SK-N-SH treated with all-trans-retinoic acid at 6 μM for 48 hours (cell line): Measurements from ENCODE around the gene RBM22.
"Not testable (repeated sequence)": the region's sequence is repeated elsewhere in the genome, so short reads cannot be mapped to it uniquely, and the experiment has no call there.

Source experiments
- ATAC-seq: fragments of 200-7000 bp; cut with Tn5 transposase; 3 replicates; pipeline ENCODE4 v1.9.1; 2020; ENCODE audit warnings: mild to moderate bottlenecking, moderate library complexity
- ARNTL ChIP-seq: fragments of 450-650 bp; formaldehyde crosslinking; IDR thresholded peaks from 2 replicates; pipeline ENCODE4 v1.5.0; 2020; ENCODE audit warnings: low read depth, mild to moderate bottlenecking, moderate library complexity, borderline replicate concordance
- BACH2 ChIP-seq: fragments of 250-450 bp; sonication (Bioruptor Pico); IDR thresholded peaks from 2 replicates; pipeline ENCODE4 v1.9.0; 2021; ENCODE audit warnings: mild to moderate bottlenecking, borderline replicate concordance
- CSDC2 ChIP-seq: fragments of 250-450 bp; sonication (Bioruptor Pico); IDR thresholded peaks from 2 replicates; pipeline ENCODE4 v1.5.0; 2020; ENCODE audit warnings: mild to moderate bottlenecking, moderate library complexity
- ESRRG ChIP-seq: fragments of 250-450 bp; sonication (Bioruptor Pico); IDR thresholded peaks from 2 replicates; pipeline ENCODE4 v1.6.1; 2021; ENCODE audit warnings: mild to moderate bottlenecking
- GLIS3 ChIP-seq: fragments of 250-450 bp; sonication (Bioruptor Pico); IDR thresholded peaks from 2 replicates; pipeline ENCODE4 v1.5.0; 2020; ENCODE audit warnings: mild to moderate bottlenecking, moderate library complexity
- ISL1 ChIP-seq: fragments of 250-450 bp; sonication (Bioruptor Pico); IDR thresholded peaks from 2 replicates; pipeline ENCODE4 v2.1.2; 2022; ENCODE audit warnings: mild to moderate bottlenecking, moderate library complexity
- OSR1 ChIP-seq: fragments of 250-450 bp; sonication (Bioruptor Pico); IDR thresholded peaks from 2 replicates; pipeline ENCODE4 v1.8.0; 2022; ENCODE audit warnings: moderate library complexity, mild to moderate bottlenecking, inconsistent platforms
- PPARA ChIP-seq: fragments of 250-450 bp; sonication (Bioruptor Pico); IDR thresholded peaks from 2 replicates; pipeline ENCODE4 v1.5.0; 2020; ENCODE audit warnings: mild to moderate bottlenecking, borderline replicate concordance
- RARB ChIP-seq: fragments of 250-450 bp; sonication (Bioruptor Pico); IDR thresholded peaks from 2 replicates; pipeline ENCODE4 v1.8.0; 2021; ENCODE audit warnings: mild to moderate bottlenecking, moderate library complexity
- SNAI2 ChIP-seq: fragments of 250-450 bp; sonication (Bioruptor Pico); IDR thresholded peaks from 2 replicates; pipeline ENCODE4 v1.5.0; 2020; ENCODE audit warnings: mild to moderate bottlenecking, moderate library complexity
- TCF4 ChIP-seq: fragments of 250-450 bp; sonication (Bioruptor Pico); IDR thresholded peaks from 2 replicates; pipeline ENCODE4 v1.8.0; 2021; ENCODE audit warnings: mild to moderate bottlenecking, moderate library complexity, borderline replicate concordance
- TOX ChIP-seq: fragments of 250-450 bp; sonication (Bioruptor Pico); IDR thresholded peaks from 2 replicates; pipeline ENCODE4 v1.8.0; 2021; ENCODE audit warnings: mild to moderate bottlenecking, moderate library complexity, borderline replicate concordance
- ZC3H10 ChIP-seq: fragments of 250-450 bp; sonication (Bioruptor Pico); IDR thresholded peaks from 2 replicates; pipeline ENCODE4 v1.5.1; 2021; ENCODE audit warnings: mild to moderate bottlenecking, moderate library complexity
- ZFP30 ChIP-seq: fragments of 450-650 bp; formaldehyde crosslinking; IDR thresholded peaks from 2 replicates; pipeline ENCODE4 v1.5.0; 2022; ENCODE audit warnings: mild to moderate bottlenecking, moderate library complexity
- ZNF565 ChIP-seq: fragments of 450-650 bp; formaldehyde crosslinking; conservative IDR thresholded peaks from 2 replicates; pipeline ENCODE4 v1.5.0; 2020; ENCODE audit warnings: low read depth, mild to moderate bottlenecking, moderate library complexity
- ZNF70 ChIP-seq: fragments of 450-650 bp; formaldehyde crosslinking; IDR thresholded peaks from 2 replicates; pipeline ENCODE4 v1.5.0; 2020; ENCODE audit warnings: mild to moderate bottlenecking, moderate library complexity
- ZNF8 ChIP-seq: fragments of 450-650 bp; formaldehyde crosslinking; IDR thresholded peaks from 2 replicates; pipeline ENCODE4 v1.5.0; 2020; ENCODE audit warnings: mild to moderate bottlenecking, moderate library complexity
- TF ChIP-seq, protein P1 (sequence below): fragments of 250-450 bp; sonication (Bioruptor Pico); IDR thresholded peaks from 2 replicates; pipeline ENCODE4 v1.5.0; 2020; ENCODE audit warnings: mild to moderate bottlenecking, moderate library complexity
- TF ChIP-seq, protein P2 (sequence below): fragments of 250-450 bp; sonication (Bioruptor Pico); IDR thresholded peaks from 2 replicates; pipeline ENCODE4 v1.8.0; 2020; ENCODE audit warnings: mild to moderate bottlenecking, moderate library complexity, borderline replicate concordance
- TF ChIP-seq, protein P3 (sequence below): fragments of 250-450 bp; sonication (Bioruptor Pico); IDR thresholded peaks from 2 replicates; pipeline ENCODE4 v1.8.0; 2021; ENCODE audit warnings: low read depth, mild to moderate bottlenecking, moderate library complexity, borderline replicate concordance
- TF ChIP-seq, protein P4 (sequence below): fragments of 250-450 bp; sonication (Bioruptor Pico); IDR thresholded peaks from 2 replicates; pipeline ENCODE4 v1.5.1; 2020; ENCODE audit warnings: low read depth, mild to moderate bottlenecking, moderate library complexity

Gene RBM22

DNA sequence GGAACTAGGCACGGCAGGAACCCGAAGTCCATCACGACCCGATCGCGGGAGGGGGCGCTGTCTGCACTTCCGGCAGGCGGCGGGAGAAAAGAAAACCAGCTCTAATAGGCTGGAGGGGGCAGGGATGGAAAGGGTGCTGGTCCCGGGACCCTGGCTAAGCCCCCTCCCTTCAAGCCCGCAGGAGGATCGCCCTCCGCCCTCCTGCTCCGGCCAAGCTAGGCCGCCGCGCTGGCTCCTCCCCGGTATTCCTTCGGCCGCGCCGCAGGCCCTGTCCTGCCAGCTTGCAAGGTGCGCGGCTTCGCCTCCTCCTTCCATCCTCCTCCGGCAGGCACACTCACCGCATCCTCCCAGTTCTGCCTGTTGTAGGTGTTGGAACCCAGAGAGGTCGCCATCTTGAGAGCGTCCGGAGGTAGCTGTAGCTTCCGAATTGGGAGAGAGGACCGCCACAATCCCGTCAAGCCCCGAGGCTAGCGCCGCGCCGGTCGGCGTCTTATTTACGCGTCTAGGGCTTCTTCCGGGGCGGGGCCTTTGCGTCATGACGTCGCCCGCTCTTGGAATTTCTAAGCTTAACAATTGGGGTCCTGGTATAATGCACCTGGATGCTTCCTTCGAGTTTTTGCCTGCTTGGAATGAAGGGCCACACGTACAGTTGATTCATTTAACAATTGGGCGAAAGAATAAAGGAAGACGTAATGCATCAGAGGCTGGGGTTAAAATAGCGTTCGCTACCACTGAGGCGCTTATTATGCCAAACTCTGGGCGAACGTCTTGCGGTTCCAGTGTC lies at the start of gene RBM22:
TSS of gene RBM22 (minus strand) at position 469 of the 784 bp plus-strand sequence. CDS start at position 392, 77 bp downstream.
- TF ChIP-seq SNAI2 = no peak
- no peak for TF ChIP-seq RARB (CRISPR knock-in tag)
- TF ChIP-seq, protein P1, sequence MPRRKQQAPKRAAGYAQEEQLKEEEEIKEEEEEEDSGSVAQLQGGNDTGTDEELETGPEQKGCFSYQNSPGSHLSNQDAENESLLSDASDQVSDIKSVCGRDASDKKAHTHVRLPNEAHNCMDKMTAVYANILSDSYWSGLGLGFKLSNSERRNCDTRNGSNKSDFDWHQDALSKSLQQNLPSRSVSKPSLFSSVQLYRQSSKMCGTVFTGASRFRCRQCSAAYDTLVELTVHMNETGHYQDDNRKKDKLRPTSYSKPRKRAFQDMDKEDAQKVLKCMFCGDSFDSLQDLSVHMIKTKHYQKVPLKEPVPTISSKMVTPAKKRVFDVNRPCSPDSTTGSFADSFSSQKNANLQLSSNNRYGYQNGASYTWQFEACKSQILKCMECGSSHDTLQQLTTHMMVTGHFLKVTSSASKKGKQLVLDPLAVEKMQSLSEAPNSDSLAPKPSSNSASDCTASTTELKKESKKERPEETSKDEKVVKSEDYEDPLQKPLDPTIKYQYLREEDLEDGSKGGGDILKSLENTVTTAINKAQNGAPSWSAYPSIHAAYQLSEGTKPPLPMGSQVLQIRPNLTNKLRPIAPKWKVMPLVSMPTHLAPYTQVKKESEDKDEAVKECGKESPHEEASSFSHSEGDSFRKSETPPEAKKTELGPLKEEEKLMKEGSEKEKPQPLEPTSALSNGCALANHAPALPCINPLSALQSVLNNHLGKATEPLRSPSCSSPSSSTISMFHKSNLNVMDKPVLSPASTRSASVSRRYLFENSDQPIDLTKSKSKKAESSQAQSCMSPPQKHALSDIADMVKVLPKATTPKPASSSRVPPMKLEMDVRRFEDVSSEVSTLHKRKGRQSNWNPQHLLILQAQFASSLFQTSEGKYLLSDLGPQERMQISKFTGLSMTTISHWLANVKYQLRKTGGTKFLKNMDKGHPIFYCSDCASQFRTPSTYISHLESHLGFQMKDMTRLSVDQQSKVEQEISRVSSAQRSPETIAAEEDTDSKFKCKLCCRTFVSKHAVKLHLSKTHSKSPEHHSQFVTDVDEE (CRISPR knock-in tag) = 0 out of 2 replicates have a peak, but pooled peaks have one; percentile 8
- ATAC-seq = peak; percentile 97

DNA sequence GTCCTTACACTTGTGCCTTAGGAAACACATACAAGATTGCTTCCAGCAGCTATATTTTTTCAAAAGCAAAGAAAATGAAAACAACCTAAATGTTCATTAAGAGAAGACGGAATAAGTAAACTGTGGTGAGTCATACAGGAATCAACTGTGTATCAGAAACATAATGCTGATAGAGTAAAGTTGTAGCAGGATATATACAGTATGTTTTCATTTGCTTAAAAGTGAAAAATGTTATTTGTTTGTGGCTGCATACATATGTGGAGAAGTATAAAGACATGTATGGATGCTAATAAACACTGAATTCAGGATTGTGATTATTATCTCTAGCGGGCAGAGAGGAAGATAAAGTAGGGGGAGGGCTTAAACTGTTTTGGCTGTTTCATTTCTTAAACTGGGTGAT lies 49.6 kb upstream of the RBM22 start:
- ATAC-seq = peak; percentile 73

DNA sequence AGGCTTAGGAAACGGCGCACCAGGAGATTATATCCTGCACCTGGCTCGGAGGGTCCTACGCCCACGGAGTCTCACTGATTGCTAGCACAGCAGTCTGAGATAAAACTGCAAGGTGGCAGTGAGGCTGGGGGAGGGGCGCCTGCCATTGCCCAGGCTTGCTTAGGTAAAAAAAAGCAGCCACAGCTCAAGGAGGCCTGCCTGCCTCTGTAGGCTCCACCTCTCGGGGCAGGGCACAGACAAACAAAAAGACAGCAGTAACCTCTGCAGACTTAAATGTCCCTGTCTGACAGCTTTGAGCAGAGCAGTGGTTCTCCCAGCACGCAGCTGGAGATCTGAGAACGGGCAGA lies 42.3 kb upstream of the RBM22 start:
- ATAC-seq = not testable (repeated sequence)

More for the DNA sequence above, 49.6 kb upstream of the RBM22 start:
- TF ChIP-seq ARNTL (CRISPR knock-in tag) = no peak
- TF ChIP-seq, protein P2, sequence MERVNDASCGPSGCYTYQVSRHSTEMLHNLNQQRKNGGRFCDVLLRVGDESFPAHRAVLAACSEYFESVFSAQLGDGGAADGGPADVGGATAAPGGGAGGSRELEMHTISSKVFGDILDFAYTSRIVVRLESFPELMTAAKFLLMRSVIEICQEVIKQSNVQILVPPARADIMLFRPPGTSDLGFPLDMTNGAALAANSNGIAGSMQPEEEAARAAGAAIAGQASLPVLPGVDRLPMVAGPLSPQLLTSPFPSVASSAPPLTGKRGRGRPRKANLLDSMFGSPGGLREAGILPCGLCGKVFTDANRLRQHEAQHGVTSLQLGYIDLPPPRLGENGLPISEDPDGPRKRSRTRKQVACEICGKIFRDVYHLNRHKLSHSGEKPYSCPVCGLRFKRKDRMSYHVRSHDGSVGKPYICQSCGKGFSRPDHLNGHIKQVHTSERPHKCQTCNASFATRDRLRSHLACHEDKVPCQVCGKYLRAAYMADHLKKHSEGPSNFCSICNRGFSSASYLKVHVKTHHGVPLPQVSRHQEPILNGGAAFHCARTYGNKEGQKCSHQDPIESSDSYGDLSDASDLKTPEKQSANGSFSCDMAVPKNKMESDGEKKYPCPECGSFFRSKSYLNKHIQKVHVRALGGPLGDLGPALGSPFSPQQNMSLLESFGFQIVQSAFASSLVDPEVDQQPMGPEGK (CRISPR knock-in tag) = no peak
- no peak for TF ChIP-seq RARB (CRISPR knock-in tag)
- TF ChIP-seq TCF4 (CRISPR knock-in tag) = no peak
- TF ChIP-seq TOX (CRISPR knock-in tag) = no peak
- TF ChIP-seq ZFP30 (CRISPR knock-in tag) = no peak
- no peak for TF ChIP-seq OSR1 (CRISPR knock-in tag)

DNA sequence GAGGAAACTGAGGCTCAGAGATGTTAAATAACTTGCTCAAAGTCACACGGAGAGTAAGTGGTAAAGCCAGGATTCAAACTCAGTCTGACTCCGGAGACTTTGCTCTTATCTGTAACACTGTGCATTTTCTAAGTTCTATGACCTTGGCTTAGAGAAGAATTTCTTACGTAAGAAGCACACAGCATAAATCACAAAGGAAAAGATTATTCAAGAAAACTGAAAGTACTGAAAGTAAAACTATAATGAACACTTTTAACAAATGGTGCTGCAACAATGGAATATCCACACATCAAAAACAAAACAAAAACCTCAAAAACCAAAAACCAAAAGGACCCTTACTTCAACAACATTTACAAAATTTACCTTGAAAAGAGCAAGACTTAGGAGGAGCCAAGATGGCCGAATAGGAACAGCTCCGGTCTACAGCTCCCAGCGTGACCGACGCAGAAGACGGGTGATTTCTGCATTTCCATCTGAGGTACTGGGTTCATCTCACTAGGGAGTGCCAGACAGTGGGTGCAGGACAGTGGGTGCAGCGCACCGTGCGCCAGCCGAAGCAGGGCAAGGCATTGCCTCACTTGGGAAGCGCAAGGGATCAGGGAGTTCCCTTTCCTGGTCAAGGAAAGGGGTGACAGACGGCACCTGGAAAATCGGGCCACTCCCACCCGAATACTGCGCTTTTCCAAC lies 41.7 kb upstream of the RBM22 start:
- ATAC-seq = not testable (repeated sequence)

DNA sequence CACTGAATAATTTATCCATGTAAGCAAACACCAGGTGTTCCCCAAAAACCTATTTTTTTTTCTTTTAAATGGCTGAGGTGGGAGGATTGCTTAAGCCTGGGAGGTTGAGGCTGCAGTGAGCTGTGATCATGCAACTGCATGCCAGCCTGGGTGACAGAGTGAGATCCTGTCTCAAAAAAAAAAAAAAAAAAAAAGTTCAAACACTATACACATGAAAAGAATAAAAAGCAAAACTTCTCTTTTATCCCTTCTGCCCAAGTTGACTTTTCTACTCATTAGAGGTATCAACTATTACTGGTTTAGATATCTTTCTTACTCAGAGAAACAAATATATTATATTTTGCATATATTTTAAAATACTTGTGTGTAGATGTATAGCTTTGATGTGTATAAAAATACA lies 40.1 kb upstream of the RBM22 start:
- no peak for ATAC-seq
- TF ChIP-seq, protein P2 (CRISPR knock-in tag) = no peak
- no peak for TF ChIP-seq RARB (CRISPR knock-in tag)
- TF ChIP-seq ISL1 (CRISPR knock-in tag) = no peak
- no peak for TF ChIP-seq ESRRG (CRISPR knock-in tag)
- no peak for TF ChIP-seq ZNF8 (CRISPR knock-in tag)
- TF ChIP-seq, protein P1 (CRISPR knock-in tag) = no peak
- TF ChIP-seq, protein P3, sequence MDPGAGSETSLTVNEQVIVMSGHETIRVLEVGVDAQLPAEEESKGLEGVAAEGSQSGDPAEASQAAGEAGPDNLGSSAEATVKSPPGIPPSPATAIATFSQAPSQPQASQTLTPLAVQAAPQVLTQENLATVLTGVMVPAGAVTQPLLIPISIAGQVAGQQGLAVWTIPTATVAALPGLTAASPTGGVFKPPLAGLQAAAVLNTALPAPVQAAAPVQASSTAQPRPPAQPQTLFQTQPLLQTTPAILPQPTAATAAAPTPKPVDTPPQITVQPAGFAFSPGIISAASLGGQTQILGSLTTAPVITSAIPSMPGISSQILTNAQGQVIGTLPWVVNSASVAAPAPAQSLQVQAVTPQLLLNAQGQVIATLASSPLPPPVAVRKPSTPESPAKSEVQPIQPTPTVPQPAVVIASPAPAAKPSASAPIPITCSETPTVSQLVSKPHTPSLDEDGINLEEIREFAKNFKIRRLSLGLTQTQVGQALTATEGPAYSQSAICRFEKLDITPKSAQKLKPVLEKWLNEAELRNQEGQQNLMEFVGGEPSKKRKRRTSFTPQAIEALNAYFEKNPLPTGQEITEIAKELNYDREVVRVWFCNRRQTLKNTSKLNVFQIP = no peak
- TF ChIP-seq GLIS3 (CRISPR knock-in tag) = no peak
- no peak for TF ChIP-seq CSDC2 (CRISPR knock-in tag)
- TF ChIP-seq ZNF565 (CRISPR knock-in tag) = no peak
- TF ChIP-seq ZC3H10 (CRISPR knock-in tag) = no peak
- TF ChIP-seq OSR1 (CRISPR knock-in tag) = no peak
- TF ChIP-seq TCF4 (CRISPR knock-in tag) = no peak
- TF ChIP-seq, protein P4, sequence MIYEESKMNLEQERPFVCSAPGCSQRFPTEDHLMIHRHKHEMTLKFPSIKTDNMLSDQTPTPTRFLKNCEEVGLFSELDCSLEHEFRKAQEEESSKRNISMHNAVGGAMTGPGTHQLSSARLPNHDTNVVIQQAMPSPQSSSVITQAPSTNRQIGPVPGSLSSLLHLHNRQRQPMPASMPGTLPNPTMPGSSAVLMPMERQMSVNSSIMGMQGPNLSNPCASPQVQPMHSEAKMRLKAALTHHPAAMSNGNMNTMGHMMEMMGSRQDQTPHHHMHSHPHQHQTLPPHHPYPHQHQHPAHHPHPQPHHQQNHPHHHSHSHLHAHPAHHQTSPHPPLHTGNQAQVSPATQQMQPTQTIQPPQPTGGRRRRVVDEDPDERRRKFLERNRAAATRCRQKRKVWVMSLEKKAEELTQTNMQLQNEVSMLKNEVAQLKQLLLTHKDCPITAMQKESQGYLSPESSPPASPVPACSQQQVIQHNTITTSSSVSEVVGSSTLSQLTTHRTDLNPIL (CRISPR knock-in tag) = no peak
- TF ChIP-seq PPARA = no peak
- TF ChIP-seq ZNF70 = no peak
- TF ChIP-seq SNAI2 = no peak
- no peak for TF ChIP-seq BACH2 (CRISPR knock-in tag)
